Measurements from ENCODE around the gene YIPF2.
A peak's percentile ranks its signal among the peaks of the same experiment; 100 is the strongest.

The YIPF2 gene

DNA sequence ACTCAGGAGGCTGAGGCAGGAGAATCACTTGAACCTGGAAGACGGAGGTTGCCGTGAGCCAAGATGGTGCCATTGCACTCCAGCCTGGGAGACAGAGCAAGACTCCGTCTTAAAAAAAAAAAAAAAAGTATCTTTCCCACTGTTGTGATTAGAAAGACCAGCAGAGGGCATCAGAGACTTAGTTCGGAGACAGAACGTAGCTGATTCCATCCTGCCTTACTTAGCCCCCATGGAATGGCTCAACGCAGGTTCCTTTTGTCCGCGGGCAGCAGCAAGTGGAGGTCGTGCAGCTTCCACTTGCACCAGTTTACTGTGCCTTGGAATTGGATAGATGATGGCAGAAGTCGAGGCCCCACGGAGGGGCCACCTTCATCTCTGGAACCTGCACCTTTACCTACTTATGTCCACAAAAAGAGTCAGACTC lies 8.2 kb upstream of the YIPF2 start:
- DNase-seq: peak; percentile 77

DNA sequence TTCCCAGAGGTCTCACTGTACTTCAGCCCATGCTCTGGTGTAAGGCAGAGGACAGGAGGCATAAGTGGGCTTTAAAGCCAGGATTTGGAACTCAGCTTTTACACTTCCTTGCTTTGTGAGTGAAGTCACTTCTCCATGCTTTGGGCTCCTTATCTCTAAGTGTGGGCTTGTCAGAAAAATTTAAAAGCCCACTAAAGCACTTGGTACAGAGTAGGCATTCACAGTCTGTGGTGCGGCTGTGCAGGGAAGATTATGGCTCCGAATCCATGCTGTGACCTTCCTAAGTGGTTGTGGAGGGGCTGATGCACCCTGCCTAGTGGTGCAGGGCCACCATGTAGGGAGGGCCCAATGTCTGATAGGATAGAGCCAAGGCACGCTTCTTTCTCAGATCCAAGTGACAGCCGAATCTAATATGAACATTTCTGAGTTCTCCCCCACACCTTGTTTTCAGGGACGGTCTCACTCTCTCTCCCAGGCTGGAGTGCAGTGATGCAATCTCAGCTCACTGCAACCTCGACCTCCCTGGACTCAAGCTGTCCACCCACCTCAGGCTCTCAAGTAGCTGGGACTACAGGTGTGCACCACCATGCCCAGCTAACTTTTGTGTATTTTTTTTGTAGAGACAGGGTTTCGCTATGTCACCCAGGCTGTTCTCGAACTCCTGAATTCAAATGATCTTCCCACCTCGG lies 7.1 kb upstream of the YIPF2 start:
- DNase-seq: no peak

DNA sequence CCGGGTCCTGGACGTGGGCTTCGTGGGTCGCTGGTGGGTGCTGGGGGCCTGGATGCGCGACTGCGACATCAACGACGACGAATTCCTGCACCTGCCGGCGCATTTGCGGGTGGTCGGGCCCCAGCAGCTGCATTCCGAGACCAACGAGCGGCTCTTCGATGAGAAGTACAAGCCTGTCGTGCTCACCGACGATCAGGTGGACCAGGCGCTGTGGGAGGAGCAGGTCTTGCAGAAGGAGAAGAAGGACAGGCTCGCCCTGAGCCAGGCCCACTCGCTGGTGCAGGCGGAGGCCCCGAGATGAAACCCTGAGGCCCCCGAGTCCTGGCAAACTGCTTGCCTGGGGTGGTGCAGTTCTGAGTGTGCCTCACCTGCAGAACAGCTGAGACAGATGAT lies 959 bp upstream of the YIPF2 start:
- no peak for DNase-seq

DNA sequence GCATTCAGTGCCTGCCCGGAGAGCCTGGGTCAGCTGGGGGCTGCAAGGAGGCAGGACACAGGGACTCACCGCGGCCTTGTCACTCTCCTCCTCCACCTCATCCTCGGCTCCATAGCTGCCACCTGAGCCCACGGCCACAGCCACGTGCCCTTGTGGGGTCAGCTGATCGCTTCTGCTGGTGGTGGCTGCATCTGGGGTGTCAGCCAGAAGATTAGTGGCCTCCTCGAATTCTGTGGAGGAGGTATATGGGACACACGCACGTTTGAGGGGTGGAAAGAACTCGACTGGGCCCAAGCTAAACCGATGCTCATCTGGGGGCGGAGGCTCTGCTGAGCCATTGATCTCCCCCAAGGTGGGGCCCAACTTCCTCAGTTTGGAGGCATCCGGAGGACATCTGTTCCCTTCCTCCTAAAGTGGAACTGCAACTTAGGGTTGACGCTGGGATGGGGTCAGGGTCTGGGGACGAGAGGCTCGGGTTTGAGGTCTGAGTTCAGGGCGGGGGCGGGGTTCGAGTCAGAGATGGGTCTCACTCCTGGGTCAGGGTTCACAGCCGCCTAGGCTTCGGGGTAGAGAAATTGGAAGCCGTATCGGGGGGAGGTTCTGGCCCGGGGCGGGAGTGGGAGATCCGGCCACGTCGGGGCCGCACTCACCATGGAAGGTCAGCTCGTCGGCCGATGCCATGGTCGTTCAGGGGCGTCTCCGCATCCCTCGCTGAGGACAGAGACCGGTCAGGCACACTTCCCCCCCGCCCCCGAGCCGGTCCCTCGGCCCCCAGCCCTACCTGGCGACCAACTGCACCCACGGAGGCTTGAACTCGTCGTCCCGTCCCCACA lies 493 bp downstream of the YIPF2 start:
- DNase-seq: no peak

DNA sequence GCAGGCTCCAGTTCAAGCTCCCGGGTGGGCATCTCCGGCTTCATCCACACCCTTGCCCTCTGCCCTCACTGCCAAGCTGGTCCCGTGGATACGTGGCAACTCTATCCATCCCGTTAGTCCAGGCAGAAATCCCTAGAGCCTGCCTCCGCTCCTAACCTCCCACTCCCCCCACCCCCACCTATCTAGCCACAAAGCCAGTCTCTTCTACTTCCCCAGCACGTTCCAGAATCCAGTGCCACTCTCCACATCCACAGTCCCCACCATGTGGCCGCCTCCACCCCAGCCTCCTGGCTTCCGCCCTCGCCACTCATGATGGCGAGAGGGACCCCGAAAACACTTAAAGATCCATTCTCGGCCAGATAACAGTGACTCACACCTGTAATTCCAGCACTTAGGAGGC lies 3.8 kb downstream of the YIPF2 start:
- DNase-seq: no peak

DNA sequence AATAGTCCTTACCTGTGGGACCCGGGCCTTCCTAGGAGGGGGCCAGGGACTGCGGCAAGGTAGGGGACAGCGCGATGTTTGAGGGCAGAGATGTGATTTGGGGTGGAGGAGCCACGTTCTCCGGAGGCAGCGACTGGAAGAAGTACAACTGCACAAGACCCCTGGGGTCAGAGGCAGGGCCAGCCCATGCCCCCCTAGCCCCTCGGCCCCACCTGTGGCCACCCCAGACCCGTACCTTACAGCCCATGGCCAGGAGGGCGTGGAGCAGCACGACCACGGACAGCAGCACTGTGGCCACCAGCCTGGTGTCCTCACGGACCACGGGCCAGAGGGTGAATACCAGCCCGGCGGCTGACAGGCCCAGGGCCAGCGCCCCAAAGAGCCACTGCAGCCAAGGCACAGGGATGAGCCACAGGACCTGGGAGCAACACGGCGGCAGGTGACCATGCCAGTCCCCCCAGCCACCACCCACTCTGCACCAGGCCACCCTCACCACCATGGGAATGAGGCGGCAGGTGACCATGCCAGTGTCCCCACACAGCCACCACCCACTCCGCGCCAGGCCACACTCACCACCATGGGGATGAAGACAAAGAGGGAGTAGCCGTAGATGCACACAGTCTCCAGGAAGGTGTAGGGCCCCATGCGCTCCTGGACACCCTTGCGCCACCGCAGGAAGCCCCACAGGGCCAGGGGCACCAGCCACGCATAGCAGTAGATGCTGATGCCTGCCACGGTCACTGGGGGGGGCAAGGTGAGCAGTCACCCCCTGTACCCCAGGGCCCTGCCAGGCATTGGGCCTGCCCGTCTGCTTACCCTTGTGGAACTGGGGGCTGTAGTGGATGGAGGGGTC lies 5.0 kb downstream of the YIPF2 start:
- DNase-seq: no peak

DNA sequence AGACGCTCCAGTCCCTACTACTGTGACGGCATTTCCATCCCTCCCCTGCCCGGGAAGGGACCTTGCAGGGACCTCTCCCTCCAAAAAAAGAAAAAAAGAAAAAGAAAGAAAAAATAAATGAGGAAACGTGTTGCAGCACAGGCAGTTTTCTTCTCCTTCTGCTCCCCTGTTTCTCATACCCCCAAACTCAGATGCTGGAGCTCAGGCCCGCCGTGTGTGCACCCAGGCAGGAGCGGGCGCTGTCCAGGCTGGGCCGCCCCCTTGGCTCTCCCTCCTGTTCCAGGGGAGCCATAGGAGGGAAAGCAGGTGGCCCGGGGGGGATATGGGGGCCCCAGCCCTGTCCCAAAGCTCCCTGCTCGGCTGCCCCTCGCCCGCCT lies 5.8 kb downstream of the YIPF2 start:
- no peak for DNase-seq

DNA sequence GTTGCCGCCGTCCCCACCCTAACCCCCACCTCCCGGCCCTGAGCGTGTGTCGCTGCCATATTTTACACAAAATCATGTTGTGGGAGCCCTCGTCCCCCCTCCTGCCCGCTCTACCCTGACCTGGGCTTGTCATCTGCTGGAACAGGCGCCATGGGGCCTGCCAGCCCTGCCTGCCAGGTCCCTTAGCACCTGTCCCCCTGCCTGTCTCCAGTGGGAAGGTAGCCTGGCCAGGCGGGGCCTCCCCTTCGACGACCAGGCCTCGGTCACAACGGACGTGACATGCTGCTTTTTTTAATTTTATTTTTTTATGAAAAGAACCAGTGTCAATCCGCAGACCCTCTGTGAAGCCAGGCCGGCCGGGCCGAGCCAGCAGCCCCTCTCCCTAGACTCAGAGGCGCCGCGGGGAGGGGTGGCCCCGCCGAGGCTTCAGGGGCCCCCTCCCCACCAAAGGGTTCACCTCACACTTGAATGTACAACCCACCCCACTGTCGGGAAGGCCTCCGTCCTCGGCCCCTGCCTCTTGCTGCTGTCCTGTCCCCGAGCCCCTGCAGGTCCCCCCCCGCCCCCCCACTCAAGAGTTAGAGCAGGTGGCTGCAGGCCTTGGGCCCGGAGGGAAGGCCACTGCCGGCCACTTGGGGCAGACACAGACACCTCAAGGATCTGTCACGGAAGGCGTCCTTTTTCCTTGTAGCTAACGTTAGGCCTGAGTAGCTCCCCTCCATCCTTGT lies 6.4 kb downstream of the YIPF2 start:
- DNase-seq: no peak

DNA sequence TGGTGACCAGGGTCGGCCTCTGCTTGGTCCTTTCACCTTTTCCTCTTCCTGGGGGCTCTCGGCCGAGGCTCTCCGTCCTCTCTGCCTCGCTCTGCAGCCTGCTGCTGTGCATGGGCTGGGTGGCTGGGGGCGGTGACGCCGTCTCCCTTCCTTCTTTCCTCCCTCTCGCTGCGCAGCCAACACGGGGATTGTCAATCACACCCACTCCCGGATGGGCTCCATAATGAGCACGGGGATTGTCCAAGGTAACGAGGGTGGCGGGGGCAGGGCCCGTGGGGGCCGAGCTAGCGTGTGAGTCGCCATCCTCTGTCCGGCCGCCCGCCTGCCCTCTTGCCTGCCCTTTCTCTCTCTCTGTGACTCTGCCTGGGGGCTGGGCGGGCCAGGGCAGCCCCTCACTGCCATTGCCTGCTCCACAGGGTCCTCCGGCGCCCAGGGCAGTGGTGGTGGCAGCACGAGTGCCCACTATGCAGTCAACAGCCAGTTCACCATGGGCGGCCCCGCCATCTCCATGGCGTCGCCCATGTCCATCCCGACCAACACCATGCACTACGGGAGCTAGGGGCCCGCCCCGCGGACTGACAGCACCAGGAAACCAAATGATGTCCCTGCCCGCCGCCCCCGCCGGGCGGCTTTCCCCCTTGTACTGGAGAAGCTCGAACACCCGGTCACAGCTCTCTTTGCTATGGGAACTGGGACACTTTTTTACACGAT lies 7.1 kb downstream of the YIPF2 start:
- no peak for DNase-seq

DNA sequence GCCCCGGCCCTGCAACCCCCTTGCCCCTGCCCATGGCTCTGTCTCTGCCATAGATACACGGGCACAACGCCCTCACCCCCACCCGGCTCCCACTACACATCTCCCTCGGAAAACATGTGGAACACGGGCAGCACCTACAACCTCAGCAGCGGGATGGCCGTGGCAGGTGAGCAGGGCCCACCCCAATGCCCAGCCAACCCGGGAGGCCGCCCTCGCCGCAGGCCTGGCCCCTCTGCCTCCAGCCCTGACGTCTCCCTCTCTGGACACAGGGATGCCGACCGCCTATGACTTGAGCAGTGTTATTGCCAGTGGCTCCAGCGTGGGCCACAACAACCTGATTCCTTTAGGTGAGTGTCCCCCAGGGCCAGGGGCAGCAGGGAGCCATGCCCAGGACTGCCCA lies 7.7 kb downstream of the YIPF2 start:
- DNase-seq: no peak

DNA sequence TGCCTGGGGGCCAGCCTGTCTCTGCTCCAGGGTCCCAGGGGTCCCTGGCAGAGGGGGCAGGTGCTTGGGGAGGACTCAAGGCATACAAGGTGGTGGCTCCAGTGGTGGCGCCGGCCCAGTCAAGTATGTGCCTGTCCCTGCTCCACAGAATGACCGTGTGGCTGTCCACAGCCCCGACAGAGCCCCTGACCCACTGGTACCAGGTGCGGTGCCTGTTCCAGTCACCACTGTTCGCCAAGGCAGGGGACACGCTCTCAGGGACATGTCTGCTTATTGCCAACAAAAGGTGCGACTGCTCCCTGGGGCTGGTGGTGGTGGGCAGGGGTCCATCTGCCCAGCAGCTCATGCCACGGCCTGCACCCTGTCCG lies 8.2 kb downstream of the YIPF2 start:
- no peak for DNase-seq

DNA sequence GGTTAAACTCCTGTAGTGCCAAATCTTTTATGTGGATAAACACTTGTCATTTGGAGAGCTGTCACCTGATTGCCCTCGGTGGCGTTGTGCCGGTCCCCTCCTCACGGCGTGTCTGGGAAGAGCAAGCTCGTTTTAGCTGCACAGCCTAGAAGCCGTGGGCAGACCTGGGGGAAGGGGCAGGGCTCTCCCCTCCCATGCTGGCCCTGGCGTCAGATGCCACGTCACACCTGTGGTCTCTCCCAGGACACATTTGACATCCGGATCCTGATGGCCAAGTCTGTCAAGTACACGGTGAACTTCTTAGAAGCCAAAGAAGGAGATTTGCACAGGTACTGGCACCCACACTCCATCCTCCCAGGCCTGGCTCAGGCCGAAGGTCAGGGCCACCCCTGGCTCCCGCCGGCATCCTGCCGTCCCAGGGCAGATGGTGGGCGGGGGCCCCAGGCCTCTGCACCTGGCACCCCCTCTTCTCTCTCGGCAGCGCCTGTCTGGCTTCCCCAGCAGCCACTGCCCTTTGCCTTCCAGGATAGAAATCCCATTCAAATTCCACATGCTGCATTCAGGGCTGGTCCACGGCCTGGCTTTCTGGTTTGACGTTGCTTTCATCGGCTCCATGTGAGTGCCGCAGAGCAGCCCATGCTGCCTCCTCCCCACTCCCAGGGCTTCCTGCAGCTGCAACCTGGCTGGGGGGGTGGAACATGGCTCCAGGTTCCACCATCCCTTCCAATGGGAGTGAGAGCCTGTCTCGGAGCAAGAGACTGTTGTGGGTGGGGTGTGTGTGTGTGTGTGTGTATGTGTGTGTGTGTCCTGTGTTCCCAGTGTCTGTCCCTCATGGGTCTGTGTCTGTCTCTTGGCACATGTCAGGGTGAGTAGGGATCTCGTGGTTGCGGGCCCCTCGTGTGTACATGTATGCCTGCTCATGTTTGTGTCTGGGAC lies 8.8 kb downstream of the YIPF2 start:
- DNase-seq: no peak

DNA sequence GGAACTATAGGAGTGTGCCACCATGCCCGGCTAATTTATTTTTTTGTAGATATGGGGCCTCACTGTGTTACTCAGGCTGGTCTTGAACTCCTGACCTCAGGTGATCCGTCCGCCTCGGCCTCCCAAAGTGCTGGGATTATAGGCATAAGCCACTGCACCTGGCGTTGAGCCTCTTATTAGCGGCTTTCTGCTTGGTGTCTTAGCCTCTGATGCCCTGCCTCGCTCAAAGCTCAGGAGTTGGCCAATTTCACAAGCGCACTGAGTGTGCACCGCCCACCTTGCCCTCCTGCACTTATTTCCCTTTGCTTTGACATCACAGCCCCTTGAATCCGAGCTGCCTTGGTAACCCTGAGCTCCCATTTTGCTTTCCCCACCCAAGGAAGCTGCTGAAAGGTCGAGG lies 10.1 kb downstream of the YIPF2 start:
- no peak for DNase-seq

DNA sequence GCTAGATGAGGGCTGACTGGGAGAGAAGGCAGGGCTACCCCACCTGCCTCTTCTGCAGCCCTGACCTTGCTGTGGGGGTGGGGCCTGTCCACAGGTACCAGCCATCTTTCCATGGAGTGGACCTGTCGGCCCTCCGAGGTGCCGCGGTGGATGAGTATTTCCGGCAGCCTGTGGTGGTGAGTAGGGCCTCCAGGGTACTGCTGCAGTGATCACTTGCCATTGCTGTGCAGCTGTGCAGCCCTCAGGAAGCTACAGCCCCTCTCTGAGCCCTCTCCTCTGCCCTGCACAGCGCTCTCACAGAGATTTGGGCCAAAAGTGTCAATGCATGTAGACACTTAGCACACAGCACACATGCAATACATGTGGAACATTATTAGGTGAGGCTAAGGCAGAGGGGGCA lies 11.8 kb downstream of the YIPF2 start:
- no peak for DNase-seq

DNA sequence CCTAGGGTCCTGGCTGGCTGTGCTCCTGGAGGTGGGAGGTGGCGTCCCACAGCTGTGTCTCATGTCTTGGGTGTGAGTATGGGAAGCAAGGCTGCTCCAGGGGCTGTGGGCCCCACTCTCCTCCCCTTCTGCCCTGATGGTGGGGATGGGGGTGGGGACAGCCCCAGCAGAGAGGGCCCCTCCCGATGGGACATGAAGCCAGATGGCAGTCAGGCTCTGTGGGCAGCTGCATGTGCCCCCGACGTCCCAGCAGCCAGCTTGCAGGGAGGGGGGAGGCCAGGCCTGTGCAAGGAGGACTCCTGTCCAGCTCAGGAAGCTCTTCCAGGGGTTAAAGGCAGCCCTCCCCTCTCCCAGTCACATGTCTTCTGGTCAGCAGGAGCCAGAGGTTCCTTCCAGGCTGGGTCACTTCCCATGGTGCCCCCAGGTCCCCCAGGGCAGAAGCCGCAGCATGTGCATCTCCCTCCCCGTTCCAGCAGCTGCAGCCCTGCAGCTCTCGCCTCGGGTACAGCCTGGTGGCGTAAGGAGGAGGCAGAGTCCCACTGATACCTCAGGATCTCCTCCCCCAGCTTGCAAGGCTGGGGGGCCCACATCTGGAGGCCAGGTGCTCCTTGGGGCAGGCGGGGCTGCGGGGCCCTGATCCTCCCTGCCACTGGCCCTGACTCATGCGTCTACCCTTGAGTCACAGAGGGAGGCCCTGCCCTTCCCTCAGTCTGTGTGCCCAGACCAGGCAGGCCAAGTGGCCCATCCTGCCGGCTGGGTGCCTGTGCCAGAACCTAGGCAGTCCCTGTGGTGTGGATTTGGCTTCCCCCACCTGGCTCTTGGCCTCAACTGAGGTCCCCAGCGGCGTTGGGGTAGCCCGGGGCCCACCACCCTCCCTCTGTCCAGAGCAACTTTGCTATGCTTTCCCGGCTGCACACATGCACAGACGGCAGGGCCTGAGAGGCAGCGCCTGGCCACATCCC lies 13.0 kb downstream of the YIPF2 start:
- no peak for DNase-seq

DNA sequence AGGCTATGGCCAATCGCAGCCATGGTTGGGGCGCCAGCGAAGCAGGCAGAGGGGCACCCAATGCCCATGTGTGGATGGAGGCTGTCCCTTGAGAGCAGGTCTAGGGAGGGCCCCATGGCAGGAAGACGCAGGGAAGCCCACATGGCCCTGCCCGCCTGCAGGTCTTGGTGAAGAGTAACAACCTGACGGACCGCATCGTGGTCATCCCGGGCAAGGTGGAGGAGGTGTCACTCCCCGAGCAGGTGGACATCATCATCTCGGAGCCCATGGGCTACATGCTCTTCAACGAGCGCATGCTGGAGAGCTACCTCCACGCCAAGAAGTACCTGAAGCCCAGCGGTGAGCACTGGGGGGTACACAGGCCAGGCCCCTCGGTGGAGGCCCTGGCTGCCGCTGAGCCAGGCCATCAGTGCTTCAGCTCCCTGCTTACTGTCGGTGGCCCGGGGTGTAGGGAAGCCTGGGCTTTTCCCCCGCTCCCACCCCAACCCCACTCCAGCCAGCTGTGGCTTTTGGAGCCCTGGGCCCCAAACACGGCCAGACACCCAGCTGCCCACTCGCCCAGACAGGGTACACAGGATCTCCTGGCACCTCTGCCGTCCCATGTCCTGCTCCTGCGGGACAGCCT lies 14.6 kb downstream of the YIPF2 start:
- no peak for DNase-seq

DNA sequence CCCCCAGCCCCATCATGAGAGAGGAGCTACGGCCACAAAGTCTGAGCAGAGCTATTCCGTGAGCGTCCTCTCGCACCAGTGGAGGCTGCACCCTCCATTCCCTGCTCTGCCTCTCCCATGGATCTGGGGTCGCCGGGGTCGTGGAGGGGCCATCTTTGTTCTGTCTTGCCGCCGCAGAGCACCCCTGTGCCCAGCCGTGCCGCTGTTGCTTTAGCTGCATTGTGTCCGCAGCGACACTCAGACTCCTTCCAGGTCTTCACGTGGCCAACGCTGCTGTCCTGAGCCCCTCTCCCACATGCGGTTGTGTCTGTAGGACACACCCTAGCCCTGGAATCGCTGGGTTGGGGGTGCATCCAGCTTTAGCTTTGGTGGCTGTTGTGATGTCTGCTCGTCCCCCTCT lies 15.8 kb downstream of the YIPF2 start:
- DNase-seq: no peak

DNA sequence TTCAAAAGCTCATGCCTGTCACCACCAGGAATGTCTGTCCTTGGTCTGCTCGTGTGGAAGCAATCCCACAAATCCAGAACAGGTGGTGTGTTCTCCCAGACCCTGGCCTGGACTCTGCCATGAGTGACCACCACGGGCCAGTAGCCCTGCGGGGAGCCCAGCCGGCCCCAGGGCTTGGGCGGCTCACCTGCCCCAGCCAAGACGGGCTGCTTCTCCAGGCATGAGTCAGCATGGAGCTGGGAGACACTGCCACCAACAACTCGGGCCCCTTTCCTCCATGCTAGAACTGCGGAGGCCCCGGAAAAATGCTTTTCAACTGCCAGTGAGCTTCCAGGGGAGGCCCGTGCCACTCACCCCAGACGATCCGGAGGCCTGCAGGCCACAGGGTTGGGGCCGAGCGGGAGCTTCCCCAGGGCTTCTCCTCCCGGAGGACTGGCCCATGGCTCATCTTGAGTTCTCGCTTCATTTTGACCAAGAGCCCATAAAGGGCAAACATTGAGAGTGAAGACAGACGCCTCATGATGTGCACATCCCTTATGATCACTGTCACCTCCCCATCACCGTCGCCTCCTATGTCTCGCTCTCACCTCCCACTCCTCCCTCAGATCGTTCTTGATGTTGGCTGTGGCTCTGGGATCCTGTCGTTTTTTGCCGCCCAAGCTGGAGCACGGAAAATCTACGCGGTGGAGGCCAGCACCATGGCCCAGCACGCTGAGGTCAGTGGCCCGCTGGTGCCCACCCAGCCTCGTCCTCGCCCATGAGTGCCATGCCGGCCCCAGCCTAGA lies 16.7 kb downstream of the YIPF2 start:
- no peak for DNase-seq

Measured in NCI-H774 (cell line).